GM12878 (cell line): ENCODE data around the gene JADE2. TPM values are rescaled to one million over a fixed set of nuclear protein-coding genes. Genes with fewer than 3 reads are reported as not detected.

Experiments used
- ATAC-seq: fragments of 200-7000 bp; cut with Tn5 transposase; 3 replicates; pipeline ENCODE4 v1.9.1; 2020; ENCODE audit warnings: mild to moderate bottlenecking, moderate library complexity
- BruUV-seq: library from RNA; stranded (reverse); fragments of 400-500 nt; replicated peaks from 2 replicates; lab custom pipeline; 2021; lab: Mats Ljungman, UMichigan
- CTCF ChIA-PET: fragments of 300-600 bp; sonication (Branson Sonifier 250); formaldehyde crosslinking; extraction: SDS; loops from one replicate; lab custom pipeline; 2021; ENCODE audit warnings: inconsistent platforms; lab: Yijun Ruan, JAX
- POLR2A ChIA-PET: fragments of 350-600 bp; formaldehyde crosslinking; extraction: SDS; loops from one replicate; lab custom pipeline; 2021; ENCODE audit warnings: inconsistent platforms; lab: Charles Lee
- RAD21 ChIA-PET: fragments of 300-600 bp; sonication (Branson Sonifier 250); formaldehyde crosslinking; loops from one replicate; lab custom pipeline; 2023; ENCODE audit warnings: antibody characterized with exemption; ENCODE audit not compliant: unreplicated experiment; lab: Charles Lee
- SMC1A ChIA-PET: fragments of 300-600 bp; sonication (Branson Sonifier 250); formaldehyde crosslinking; loops from one replicate; lab custom pipeline; 2023; ENCODE audit not compliant: unreplicated experiment, uncharacterized antibody; lab: Charles Lee
- DNase-seq: peaks from one replicate; pipeline ENCODE4 v3.0.0-alpha.2; 2011; ENCODE audit warnings: low read depth, low spot score
- FAIRE-seq: peaks from 3 replicates; lab custom pipeline; 2011; peaks lifted over from hg19 to GRCh38; lab: Jason Lieb, UNC
- H2AFZ ChIP-seq: 2 replicates; pipeline ENCODE4 v1.6.0; 2011; ENCODE audit warnings: low read depth, low read length, control low read depth; ENCODE audit not compliant: control insufficient read depth
- H3K27ac ChIP-seq: 2 replicates; pipeline ENCODE4 v1.5.1; 2011; ENCODE audit warnings: control low read depth; ENCODE audit not compliant: control insufficient read depth, insufficient read depth
- H3K27me3 ChIP-seq, 2 experiments: replicated peaks in 1 of 2; 2 replicates each; pipeline versions ENCODE4 v1.6.0 to v1.6.1; 2011; ENCODE audit warnings: low read length in 1 of 2; ENCODE audit not compliant: control insufficient read depth in 2 of 2, insufficient read depth in 2 of 2
- H3K36me3 ChIP-seq, 2 experiments: 2 replicates each; pipeline ENCODE4 v1.5.1; 2011; ENCODE audit warnings: low read length in 1 of 2; ENCODE audit not compliant: control insufficient read depth in 2 of 2, insufficient read depth in 2 of 2
- H3K4me1 ChIP-seq: 2 replicates; pipeline ENCODE4 v1.6.1; 2011; ENCODE audit warnings: mild to moderate bottlenecking, low read length, moderate library complexity, mixed read lengths; ENCODE audit not compliant: control insufficient read depth, insufficient read depth
- H3K4me2 ChIP-seq: 2 replicates; pipeline ENCODE4 v1.6.0; 2011; ENCODE audit warnings: control low read depth; ENCODE audit not compliant: control insufficient read depth, insufficient read depth
- H3K4me3 ChIP-seq: fragments of 200-600 bp; sonication (generic); 2 replicates; pipeline ENCODE4 v1.5.1; 2016
- H3K79me2 ChIP-seq: 2 replicates; pipeline ENCODE4 v1.6.0; 2011; ENCODE audit warnings: low read length; ENCODE audit not compliant: control insufficient read depth, insufficient read depth
- H3K9ac ChIP-seq: 2 replicates; pipeline ENCODE4 v1.8.0; 2011; ENCODE audit warnings: low read length, control low read depth, mixed read lengths; ENCODE audit not compliant: control insufficient read depth, insufficient read depth
- H3K9me3 ChIP-seq: replicated peaks from 3 replicates; pipeline ENCODE4 v1.5.1; 2011; ENCODE audit warnings: mild to moderate bottlenecking, low read length; ENCODE audit not compliant: control insufficient read depth, insufficient read depth
- H4K20me1 ChIP-seq: 2 replicates; pipeline ENCODE4 v1.6.0; 2011; ENCODE audit not compliant: control insufficient read depth, insufficient read depth
- CBFB ChIP-seq: IDR thresholded peaks from 2 replicates; pipeline ENCODE4 v1.6.1; 2016; ENCODE audit warnings: antibody characterized with exemption, low read depth
- CBX3 ChIP-seq: fragments of 200-600 bp; sonication (generic); IDR thresholded peaks from 2 replicates; pipeline ENCODE4 v1.6.1; 2016; ENCODE audit warnings: low read depth, borderline replicate concordance
- CTCF ChIP-seq, 3 experiments: IDR thresholded peaks in 2 of 3; conservative IDR thresholded peaks in 1 of 3; 2 replicates each; pipeline ENCODE4 v1.5.1; 2011; ENCODE audit warnings: low read depth in 3 of 3, low read length in 3 of 3, mild to moderate bottlenecking in 3 of 3, control low read depth in 2 of 3, moderate library complexity in 2 of 3, inconsistent platforms in 1 of 3, mixed read lengths in 1 of 3; ENCODE audit not compliant: control insufficient read depth in 2 of 3, insufficient read depth in 1 of 3; ENCODE audit errors: extremely low read depth in 1 of 3
- E2F4 ChIP-seq: IDR thresholded peaks from 2 replicates; pipeline ENCODE4 v1.6.1; 2012; ENCODE audit warnings: low read depth, low read length, improper control_type of control experiment
- ETV6 ChIP-seq, 2 experiments: fragments of 450-650 bp in 1 of 2; IDR thresholded peaks in 1 of 2; conservative IDR thresholded peaks in 1 of 2; 2 replicates each; pipeline ENCODE4 v1.6.1; 2014; ENCODE audit warnings: antibody characterized with exemption in 1 of 2, borderline replicate concordance in 1 of 2, low read depth in 1 of 2, mild to moderate bottlenecking in 1 of 2, moderate library complexity in 1 of 2
- IKZF2 ChIP-seq, 2 experiments: fragments of 450-650 bp; IDR thresholded peaks; 2 replicates each; pipeline ENCODE4 v1.6.1; 2017; ENCODE audit warnings: mild to moderate bottlenecking in 2 of 2, moderate library complexity in 2 of 2
- JUNB ChIP-seq: IDR thresholded peaks from 2 replicates; pipeline ENCODE4 v1.6.1; 2016; ENCODE audit warnings: antibody characterized with exemption, mild to moderate bottlenecking
- MAX ChIP-seq: IDR thresholded peaks from 2 replicates; pipeline ENCODE4 v1.6.1; 2012; ENCODE audit warnings: low read depth, low read length, improper control_type of control experiment
- MYB ChIP-seq: fragments of 150-350 bp; IDR thresholded peaks from 2 replicates; pipeline ENCODE4 v1.6.1; 2014; ENCODE audit warnings: mild to moderate bottlenecking, low read depth, low read length, borderline replicate concordance
- POLR2AphosphoS2 ChIP-seq: IDR thresholded peaks from 2 replicates; pipeline ENCODE4 v1.6.1; 2011; ENCODE audit warnings: low read depth, mild to moderate bottlenecking, low read length, improper control_type of control experiment, moderate library complexity
- RFX5 ChIP-seq: IDR thresholded peaks from 2 replicates; pipeline ENCODE4 v1.6.1; 2011; ENCODE audit warnings: low read depth, low read length, improper control_type of control experiment
- SMAD5 ChIP-seq: IDR thresholded peaks from 2 replicates; pipeline ENCODE4 v1.6.1; 2016; ENCODE audit warnings: antibody characterized with exemption, low read depth
- SPI1 ChIP-seq: IDR thresholded peaks from 2 replicates; pipeline ENCODE4 v1.6.1; 2011; ENCODE audit warnings: low read depth, mild to moderate bottlenecking, low read length, moderate library complexity, borderline replicate concordance; ENCODE audit not compliant: insufficient read depth
- SUZ12 ChIP-seq: fragments of 200-600 bp; sonication (generic); IDR thresholded peaks from one replicate; pipeline ENCODE4 v1.6.1; 2018; ENCODE audit warnings: antibody characterized with exemption, mild to moderate bottlenecking; ENCODE audit not compliant: unreplicated experiment
- USF2 ChIP-seq: IDR thresholded peaks from 2 replicates; pipeline ENCODE4 v1.6.1; 2011; ENCODE audit warnings: low read depth, low read length, improper control_type of control experiment, borderline replicate concordance
- ZNF207 ChIP-seq: fragments of 450-650 bp; IDR thresholded peaks from 2 replicates; pipeline ENCODE4 v1.6.1; 2014; ENCODE audit warnings: antibody characterized with exemption, mild to moderate bottlenecking, borderline replicate concordance
- ZSCAN29 ChIP-seq: fragments of 450-650 bp; IDR thresholded peaks from 2 replicates; pipeline ENCODE4 v1.6.1; 2017; ENCODE audit warnings: mild to moderate bottlenecking, moderate library complexity
- WGBS: methylation state at CpG from one replicate; pipeline ENCODE4 v1.1.6; 2016; ENCODE audit warnings: low lambda C conversion rate; ENCODE audit not compliant: insufficient replicate concordance, insufficient coverage; ENCODE audit errors: missing lambda C conversion rate; 5-methylcytosine and 5-hydroxymethylcytosine counted together
- in situ Hi-C: fragments of 300-500 bp; cut with MboI; formaldehyde crosslinking; loops from 9 replicates; pipeline ENCODE4 v1.14.3; 2018; ENCODE audit warnings: mixed read lengths
- intact Hi-C: fragments of 100-400 bp; cut with micrococcal nuclease; formaldehyde crosslinking; loops from one replicate; pipeline ENCODE4 v1.14.2; 2022; ENCODE audit not compliant: unreplicated experiment
- polyA plus RNA-seq, 11 experiments: library from polyadenylated mRNA; depleted of rRNA in 4 of 11; unstranded in 6 of 11; stranded (reverse) in 5 of 11; fragments of >200 nt; fragmentation: Nextera tagmentation in 4 of 11; fragmentation: Illumina TruSeq in 1 of 11; extraction: Ambion mirVana in 4 of 11; extraction: Trizol in 1 of 11; gene quantifications; 1 replicate in 1 of 11; 2 replicates in 10 of 11; pipeline versions ENCODE4 v1.2.1 to v1.2.3, GENCODE V29; 2011 to 2016; ENCODE audit warnings: inconsistent platforms in 2 of 11, missing spikeins in 2 of 11, low read depth in 1 of 11
- total RNA-seq, 4 experiments: library from RNA; depleted of rRNA in 3 of 4; stranded (reverse); fragments of >200 nt in 3 of 4; fragmentation: Illumina TruSeq in 1 of 4; extraction: Trizol in 1 of 4; gene quantifications; 2 replicates each; pipeline versions ENCODE4 v1.2.1 to v1.2.3, GENCODE V29; 2013 to 2021

The JADE2 gene
- total and polyA plus RNA-seq, 10 of the 15 experiments (the other 5 are each of a cell fraction or from before 2014, with no cell fraction given): 1.5 to 67.0 (median 22.4) TPM

GRCh38 chr5:134538296-134538695, 12.8 kb downstream of the JADE2 start:
- 98% methylated on average over 3 of the region's 3 CpGs for WGBS
- Histone ChIP-seq H3K27ac (no peak overlapping the region), H3K36me3 (peaks cover 19 to 21% of the 10 kb centered on the region in 2 experiments), H4K20me1 (no peaks in the 10 kb centered on the region; the same call in 1 of the 2 replicates), H3K79me2 (peaks cover 47% of the 10 kb centered on the region), H3K4me1 (peaks cover 55% of the 10 kb centered on the region), H3K9me3 (no peaks in the 10 kb centered on the region), H3K27me3 (no peaks in the 10 kb centered on the region), H3K4me2 (0 out of 2 replicates have a peak overlapping the region, but pooled peaks have one; percentile 17), H2AFZ (no peak overlapping the region), H3K9ac (no peak overlapping the region), H3K4me3 (no peak overlapping the region)
- intact Hi-C loops (no loop called here), in situ Hi-C loops (no loop called here)
- RAD21 ChIA-PET: interaction anchor here (0.8 kb wide), 1 partner anchor 23 kb away, joined by 3 read pairs; no protein-coding TSS in a partner anchor
- FAIRE-seq: no peak
- no peak for DNase-seq
- no peak for ATAC-seq
- CTCF ChIA-PET: interaction anchor here (3.1 kb wide), 1 partner anchor 11 kb away, joined by 19 read pairs; no protein-coding TSS in a partner anchor
- no TSS peak for BruUV-seq
- TF ChIP-seq MYB (no peak), MAX (no peak), ETV6 (conservative IDR thresholded peaks at IDR 0.05 in 1 of 2, IDR thresholded peaks at IDR 0.05 in 1 of 2; ENCODE audit: borderline replicate concordance in 1 of 2, low read depth in 1 of 2) (no peak), IKZF2 (IDR thresholded peaks at IDR 0.05) (no peak), JUNB (no peak), SMAD5 (no peak), CBFB (no peak), RFX5 (no peak), CBX3 (no peak), SPI1 (no peak), USF2 (no peak), ZSCAN29 (no peak), E2F4 (no peak), POLR2AphosphoS2 (no peak), ZNF207 (no peak), SUZ12 (no peak), CTCF (IDR thresholded peaks at IDR 0.05 in 2 of 3, conservative IDR thresholded peaks at IDR 0.05 in 1 of 3; ENCODE audit: control insufficient read depth in 2 of 3, extremely low read depth in 1 of 3, insufficient read depth in 1 of 3, low read depth in 3 of 3, low read length in 3 of 3) (no peak)
- POLR2A ChIA-PET: interaction anchor here (0.6 kb wide), 1 partner anchor 105 kb away, joined by 6 read pairs; no protein-coding TSS in a partner anchor
- SMC1A ChIA-PET: no interaction called here
